NCI-H1417 treated with DMSO at 0.1 percent for 48 hours (cell line): ENCODE data around the gene ZNFX1.
"Not testable (repeated sequence)": the region's sequence is repeated elsewhere in the genome, so short reads cannot be mapped to it uniquely, and the experiment has no call there.

Experiments
- DNase-seq: peaks from one replicate; lab custom pipeline; 2025; lab: John Stamatoyannopoulos, UW

ZNFX1 gene

GRCh38 chr20:49210101-49210756, 67.6 kb downstream of the ZNFX1 start:
- no peak for DNase-seq

- DNase-seq = no peak
Observed at GRCh38 chr20:49207076-49207475, 70.8 kb downstream of the ZNFX1 start.

- DNase-seq = no peak
Observed at GRCh38 chr20:49203746-49204145, 74.1 kb downstream of the ZNFX1 start.

DNA sequence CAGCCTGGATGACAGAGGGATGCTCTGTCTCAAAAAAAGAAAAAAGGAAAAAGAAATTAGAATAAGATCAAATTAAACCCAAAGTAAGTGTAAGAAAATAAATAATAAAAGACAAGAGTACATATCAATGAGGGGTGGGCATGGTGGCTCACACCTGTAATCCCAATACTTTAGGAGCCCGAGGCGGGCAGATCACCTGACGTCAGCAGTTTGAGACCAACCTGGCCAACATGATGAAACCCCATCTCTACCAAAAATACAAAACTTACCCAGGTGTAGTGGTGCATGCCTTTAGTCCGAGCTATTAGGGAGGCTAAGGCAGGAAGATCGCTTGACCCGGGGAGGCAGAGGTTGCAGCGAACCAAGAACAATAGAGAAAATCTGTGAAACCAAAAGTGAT, 74.8 kb downstream of the ZNFX1 start:
- no peak for DNase-seq

GRCh38 chr20:49199729-49200293, 78.0 kb downstream of the ZNFX1 start:
- no peak for DNase-seq

DNA sequence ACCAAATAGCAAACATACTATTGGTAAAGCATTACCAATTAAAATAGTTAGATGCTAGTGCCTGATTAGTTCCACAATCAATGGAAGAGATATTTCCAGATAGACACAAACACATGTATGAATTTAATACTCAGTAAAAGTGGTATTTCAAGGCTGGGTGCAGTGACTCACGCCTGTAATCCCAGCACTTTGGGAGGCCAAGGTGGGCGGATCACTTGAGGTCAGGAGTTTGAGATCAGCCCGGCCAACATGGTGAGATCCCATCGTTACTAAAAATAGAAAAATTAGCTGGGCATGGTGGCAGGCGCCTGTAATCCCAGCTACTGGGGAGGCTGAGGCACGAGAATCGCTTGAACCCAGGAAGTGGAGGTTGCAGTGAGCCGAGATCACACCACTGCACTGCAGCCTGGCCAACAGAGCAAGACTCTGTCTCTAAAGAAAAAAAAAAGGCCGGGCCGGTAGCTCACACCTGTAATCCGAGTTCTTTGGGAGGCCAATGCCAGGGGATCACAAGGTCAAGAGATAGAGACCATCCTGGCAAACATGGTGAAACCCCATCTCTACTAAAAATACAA, 84.8 kb downstream of the ZNFX1 start:
- DNase-seq = not testable (repeated sequence)
